ENCODE data around the gene WDFY3.

Gene WDFY3

GRCh38 chr4:84952776-84953175, 13.7 kb downstream of the WDFY3 start:
- DNase-seq (ENCODE audit: low spot score): no peak

GRCh38 chr4:84952004-84952403, 14.5 kb downstream of the WDFY3 start:
- no peak for DNase-seq (ENCODE audit: low spot score)

- no peak for DNase-seq (ENCODE audit: low spot score)
These were observed 18.4 kb downstream of the WDFY3 start for GRCh38 chr4:84948056-84948455.

GRCh38 chr4:84944947-84945346, 21.5 kb downstream of the WDFY3 start:
- no peak for DNase-seq (ENCODE audit: low spot score)

DNA sequence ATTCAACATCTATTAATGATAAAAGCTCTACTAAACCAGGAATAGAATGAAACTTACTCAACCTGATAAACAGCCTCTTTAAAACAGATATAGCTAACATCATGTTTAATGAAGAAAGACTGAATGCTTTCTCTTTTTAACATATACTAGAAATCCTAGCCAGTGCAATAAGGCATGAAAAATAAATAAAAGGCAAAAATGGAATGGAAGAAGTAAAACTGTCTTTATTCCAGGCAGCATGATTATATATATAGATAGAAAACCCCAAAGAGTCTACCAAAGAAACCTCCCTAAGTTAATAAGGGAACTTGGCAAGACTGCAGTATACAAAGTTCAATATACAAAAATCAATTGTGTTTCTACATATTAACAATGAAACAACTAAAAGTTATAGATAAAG, 25.5 kb downstream of the WDFY3 start:
- DNase-seq (ENCODE audit: low spot score): no peak

- DNase-seq (ENCODE audit: low spot score): no peak
These were observed 27.4 kb downstream of the WDFY3 start for GRCh38 chr4:84939113-84939512.

DNA sequence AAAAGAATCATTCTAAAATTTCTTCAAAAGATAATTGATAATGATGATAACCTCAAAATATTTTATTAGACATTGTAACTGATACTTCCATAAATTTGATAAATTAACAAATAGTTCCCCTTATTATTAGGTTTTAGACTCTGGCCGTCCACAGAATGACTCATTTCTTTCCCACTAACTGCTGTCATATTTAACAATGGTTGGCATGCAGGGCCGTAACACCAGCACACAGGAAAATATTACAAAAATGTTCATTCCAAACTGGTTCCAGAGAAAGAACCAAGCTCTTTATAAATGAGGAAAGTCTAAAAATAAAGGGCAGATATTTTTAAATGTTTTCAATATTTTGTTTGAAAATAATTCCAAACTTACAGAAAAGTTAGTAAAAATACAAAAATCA, 28.2 kb downstream of the WDFY3 start:
- peak; percentile 61 for DNase-seq (ENCODE audit: low spot score)

DNA sequence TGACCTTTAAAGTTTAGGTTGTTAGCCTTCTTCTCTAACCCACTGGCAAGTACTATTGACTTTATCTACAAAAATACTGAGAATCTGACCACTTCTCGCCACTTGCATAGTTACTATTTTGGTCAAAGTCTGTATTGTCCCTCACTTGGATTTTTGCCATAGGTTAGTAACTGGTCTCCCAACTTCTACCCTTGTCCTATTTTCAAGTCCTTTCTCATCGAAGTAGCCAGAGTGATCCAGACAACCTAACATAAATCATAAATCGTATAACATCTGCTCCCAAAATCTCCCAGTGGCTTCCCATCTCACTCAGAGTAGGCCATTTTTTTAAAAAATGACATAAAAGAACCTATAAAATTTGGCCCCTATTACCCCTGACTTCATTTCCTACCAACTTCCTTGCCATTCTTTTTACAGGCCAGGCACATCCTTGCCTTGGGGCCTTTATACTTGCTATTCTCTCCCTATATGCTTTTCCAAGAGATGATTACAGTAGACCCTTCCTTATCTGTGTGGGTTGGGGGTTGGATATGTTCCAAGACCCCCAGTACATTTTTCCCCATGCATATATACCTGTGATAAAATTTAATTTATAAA, 29.0 kb downstream of the WDFY3 start:
- DNase-seq (ENCODE audit: low spot score): no peak

DNA sequence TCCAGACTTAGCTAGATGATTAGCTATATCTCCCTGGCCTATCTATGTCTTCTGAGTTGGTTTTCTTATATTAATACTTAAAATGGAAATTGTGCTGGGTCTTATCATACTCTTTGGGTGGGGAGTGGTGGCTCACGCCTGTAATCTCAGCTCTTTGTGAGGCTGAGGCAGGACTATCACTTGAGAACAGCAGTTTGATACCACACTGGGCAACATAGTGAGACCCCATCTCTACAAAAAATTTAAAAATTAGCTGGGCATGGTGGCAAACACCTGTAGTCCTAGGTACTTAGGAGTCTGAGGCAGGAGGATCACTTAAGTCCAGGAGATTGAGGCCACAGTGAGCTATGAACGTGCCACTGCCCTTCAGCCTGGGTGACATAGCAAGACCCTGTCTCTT, 30.4 kb downstream of the WDFY3 start:
- no peak for DNase-seq (ENCODE audit: low spot score)

DNA sequence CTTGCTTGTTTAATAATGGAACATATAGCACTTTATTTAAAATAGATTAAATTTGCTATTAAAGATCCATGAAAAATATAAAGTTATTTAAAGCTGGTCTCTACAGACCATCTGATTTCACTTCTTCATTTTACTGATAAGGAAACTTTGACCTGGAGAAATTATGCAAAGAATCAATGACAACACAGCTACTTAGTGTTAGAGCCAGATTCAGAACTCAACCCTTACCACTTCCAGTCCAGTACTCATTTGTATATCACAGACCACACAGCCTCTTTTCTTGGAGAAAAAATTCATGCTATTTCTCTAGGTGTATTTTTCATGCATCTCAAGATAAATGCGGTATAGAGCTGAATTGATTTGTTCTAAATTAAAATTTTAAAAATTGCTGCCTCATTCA, 34.0 kb downstream of the WDFY3 start:
- no peak for DNase-seq (ENCODE audit: low spot score)

DNA sequence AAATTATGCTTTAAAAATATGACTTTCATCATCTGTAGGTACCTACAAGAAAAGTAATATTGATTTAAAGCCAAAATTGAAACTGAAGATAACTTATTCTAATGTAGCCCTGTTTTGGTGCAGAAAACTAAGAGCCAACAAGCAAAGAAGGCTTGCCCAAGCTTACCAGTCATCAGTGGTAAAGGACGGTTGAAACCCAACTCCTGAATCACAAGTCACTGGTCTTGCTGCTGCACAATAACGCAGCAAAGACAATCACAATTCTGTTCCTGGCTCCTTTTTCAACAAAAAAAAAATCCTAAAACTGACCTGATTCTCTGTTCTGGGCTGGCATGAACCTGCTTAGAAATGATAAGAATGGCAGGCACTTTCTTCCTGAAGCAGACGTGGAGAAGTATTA, 34.5 kb downstream of the WDFY3 start:
- no peak for DNase-seq (ENCODE audit: low spot score)

DNA sequence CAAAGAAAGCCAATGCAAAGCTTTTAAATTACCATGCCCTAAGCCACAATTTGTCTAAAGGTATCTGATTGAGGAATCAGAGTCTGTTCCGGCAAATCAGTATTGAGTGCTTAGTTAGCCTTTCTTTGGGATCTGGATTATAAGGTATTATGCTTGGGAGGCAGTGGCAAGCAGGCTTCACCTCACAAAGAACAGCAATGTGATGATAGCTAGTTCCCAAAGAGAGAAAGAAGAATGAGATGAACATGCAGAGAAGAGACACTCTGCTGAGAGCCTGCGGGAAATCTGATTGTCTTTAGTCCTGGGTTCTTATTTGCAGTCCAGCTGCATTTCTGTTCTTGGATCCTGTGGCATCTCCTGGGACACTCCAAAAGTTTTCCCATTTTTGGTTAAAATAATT, 35.2 kb downstream of the WDFY3 start:
- no peak for DNase-seq (ENCODE audit: low spot score)

GRCh38 chr4:84928089-84928488, 38.4 kb downstream of the WDFY3 start:
- no peak for DNase-seq (ENCODE audit: low spot score)

- no peak for DNase-seq (ENCODE audit: low spot score)
These were observed 39.1 kb downstream of the WDFY3 start for GRCh38 chr4:84927428-84927827.

GRCh38 chr4:84925558-84925957, 40.9 kb downstream of the WDFY3 start:
- DNase-seq (ENCODE audit: low spot score): no peak

DNA sequence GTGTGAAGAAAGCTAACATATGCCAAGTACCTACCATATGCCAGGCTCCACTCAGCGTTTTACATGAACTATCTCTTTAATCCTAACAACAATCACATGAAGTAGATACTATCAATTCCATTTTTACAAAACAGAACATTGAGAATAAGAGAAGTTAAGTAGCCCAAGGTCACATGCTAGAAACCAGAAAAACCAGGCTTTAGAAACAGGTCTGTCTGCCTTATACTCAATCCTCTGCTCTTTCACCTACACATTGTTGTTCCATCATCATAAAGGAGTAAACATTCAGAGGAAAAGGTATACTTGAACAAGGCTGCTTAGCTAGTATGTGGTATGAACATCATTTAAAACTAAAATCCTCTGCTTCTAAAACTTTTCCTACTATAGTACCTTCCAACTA, 42.1 kb downstream of the WDFY3 start:
- no peak for DNase-seq (ENCODE audit: low spot score)

DNA sequence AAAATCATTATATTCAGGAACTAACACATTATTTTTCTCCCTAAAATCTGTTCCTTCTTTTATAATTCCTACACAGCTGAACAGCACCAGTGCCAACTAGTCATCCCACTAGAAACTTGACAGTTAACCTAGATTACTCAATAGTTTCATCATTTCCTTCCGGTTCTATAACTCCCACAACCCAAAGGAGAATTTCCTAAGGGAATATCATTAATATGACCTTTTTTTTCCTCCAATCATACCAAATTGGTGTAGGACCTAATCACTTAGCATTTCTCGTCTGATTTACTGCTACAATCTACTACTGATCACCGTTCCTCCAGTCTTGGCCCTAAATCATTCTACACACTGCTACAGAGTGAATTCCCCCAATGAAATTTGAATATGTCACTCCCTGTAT, 45.9 kb downstream of the WDFY3 start:
- peak; percentile 17 for DNase-seq (ENCODE audit: low spot score)

- DNase-seq (ENCODE audit: low spot score): no peak
These were observed 48.5 kb downstream of the WDFY3 start for GRCh38 chr4:84917869-84918600.

GRCh38 chr4:84917086-84917821, 49.2 kb downstream of the WDFY3 start:
- no peak for DNase-seq (ENCODE audit: low spot score)

DNA sequence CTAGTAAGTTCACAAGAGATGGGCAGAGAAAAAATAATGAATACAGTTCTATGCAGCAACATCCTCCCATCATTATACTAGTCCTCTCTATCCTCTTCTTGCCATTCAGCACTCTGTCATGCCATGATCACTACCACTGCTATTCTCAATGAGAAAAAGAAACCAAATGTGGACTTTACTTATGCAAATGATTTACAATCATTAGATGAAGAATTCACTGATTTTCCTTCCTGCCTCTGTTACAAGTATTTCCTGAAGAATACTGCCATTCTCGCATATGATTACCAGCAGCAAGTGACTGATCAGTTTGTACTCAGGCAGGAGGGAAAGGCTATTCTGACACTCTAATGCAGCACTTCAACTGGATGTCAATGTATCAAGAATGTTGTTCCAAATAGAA, 50.3 kb downstream of the WDFY3 start:
- no peak for DNase-seq (ENCODE audit: low spot score)

GRCh38 chr4:84915396-84915780, 51.1 kb downstream of the WDFY3 start:
- DNase-seq (ENCODE audit: low spot score): no peak

DNA sequence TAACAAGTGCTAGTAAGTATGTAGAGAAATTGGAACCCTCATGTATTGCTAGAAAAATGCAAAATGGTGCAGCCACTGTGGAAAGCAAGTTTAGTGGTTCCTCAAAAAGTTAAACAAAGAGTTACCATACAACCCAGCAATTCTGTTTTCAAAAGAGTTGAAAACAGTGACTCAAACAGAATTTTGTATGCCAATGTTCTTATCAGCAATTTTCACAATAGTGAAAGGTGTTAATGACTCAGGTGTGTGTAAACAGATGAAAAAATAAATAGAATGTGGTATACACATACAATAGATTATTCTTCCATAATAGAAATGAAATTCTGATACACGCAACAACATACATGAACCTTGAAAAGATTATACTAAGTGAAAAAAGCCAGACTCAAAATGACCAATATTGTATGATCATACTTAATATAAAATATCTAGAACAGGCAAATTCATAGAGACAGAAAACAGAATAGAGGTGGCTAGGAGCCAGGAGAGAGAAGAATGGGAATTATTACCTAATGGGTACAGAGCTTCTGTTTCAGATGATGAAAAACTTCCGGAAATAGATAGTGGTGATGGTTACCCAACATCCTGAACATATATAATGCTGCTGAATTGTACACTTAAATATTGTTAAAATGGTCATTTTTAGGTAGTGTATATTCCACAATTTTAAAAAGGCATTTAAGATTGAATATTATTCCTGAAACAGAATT, 51.6 kb downstream of the WDFY3 start:
- DNase-seq (ENCODE audit: low spot score): no peak

GRCh38 chr4:84913176-84913575, 53.3 kb downstream of the WDFY3 start:
- no peak for DNase-seq (ENCODE audit: low spot score)

Data from AG08396 (cell line).